HG03565 (cell line): ENCODE data around the gene AMER3.

Source experiments
- ATAC-seq: cut with Tn5 transposase; IDR thresholded peaks from one replicate; pipeline ENCODE4 v1.9.1; 2021; ENCODE audit warnings: mild to moderate bottlenecking, moderate library complexity; ENCODE audit not compliant: unreplicated experiment

AMER3 gene

GRCh38 chr2:130754811-130755210 is 529 bp upstream of the AMER3 start:
- ATAC-seq = no peak

- ATAC-seq = no peak
Measured at GRCh38 chr2:130756053-130756873, 923 bp downstream of the AMER3 start.

GRCh38 chr2:130756874-130757668 is 1.7 kb downstream of the AMER3 start:
- no peak for ATAC-seq

- ATAC-seq = no peak
Measured at GRCh38 chr2:130759906-130760753, 4.8 kb downstream of the AMER3 start.

- no peak for ATAC-seq
Measured at GRCh38 chr2:130760754-130761751, 5.7 kb downstream of the AMER3 start.

GRCh38 chr2:130762031-130762909 is 6.9 kb downstream of the AMER3 start:
- ATAC-seq = no peak

- no peak for ATAC-seq
Measured at GRCh38 chr2:130762910-130763385, 7.6 kb downstream of the AMER3 start.

GRCh38 chr2:130763405-130763804 is 8.1 kb downstream of the AMER3 start:
- ATAC-seq = no peak

GRCh38 chr2:130764035-130764820 is 8.9 kb downstream of the AMER3 start:
- no peak for ATAC-seq

- no peak for ATAC-seq
Measured at GRCh38 chr2:130764821-130765115, 9.4 kb downstream of the AMER3 start.

- ATAC-seq = no peak
Measured at GRCh38 chr2:130765464-130765863, 10.1 kb downstream of the AMER3 start.

GRCh38 chr2:130766037-130766436 is 10.7 kb downstream of the AMER3 start:
- no peak for ATAC-seq

- no peak for ATAC-seq
Measured at GRCh38 chr2:130766711-130767407, 11.5 kb downstream of the AMER3 start.

- no peak for ATAC-seq
Measured at GRCh38 chr2:130767408-130767775, 12.1 kb downstream of the AMER3 start.

GRCh38 chr2:130768191-130768855 is 13.0 kb downstream of the AMER3 start:
- ATAC-seq = no peak

GRCh38 chr2:130769343-130769907 is 14.1 kb downstream of the AMER3 start:
- no peak for ATAC-seq

GRCh38 chr2:130776550-130776949 is 21.2 kb downstream of the AMER3 start:
- ATAC-seq = no peak
